Retina (tissue), 1 donor: Measurements from ENCODE around the gene KRTAP20-1.

Experiments
- DNase-seq: peaks from one replicate; pipeline ENCODE4 v3.0.0-alpha.2; 2016

The KRTAP20-1 gene

DNA sequence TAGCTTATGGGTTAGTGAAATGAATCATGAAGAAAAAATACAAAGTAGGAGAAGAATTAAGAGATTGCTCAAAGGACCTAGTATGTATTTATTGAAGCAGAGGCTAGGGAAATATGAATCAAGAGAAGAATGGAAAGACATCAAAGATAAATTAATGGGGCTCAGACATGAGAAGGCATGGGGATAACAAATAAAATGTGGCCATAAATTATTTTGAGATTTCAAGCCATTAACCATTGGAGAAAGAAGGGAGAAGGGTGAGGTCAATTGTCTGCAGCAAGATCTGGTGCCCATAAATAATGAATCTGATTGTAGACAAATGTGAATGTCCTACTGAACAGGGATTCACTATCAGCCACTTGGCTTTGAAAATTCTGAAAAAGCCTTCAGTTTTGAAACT is 36.7 kb downstream of the KRTAP20-1 start:
- DNase-seq, result no peak
